LNCaP clone FGC (cell line): Measurements from ENCODE around the gene UBE3B.

Experiments used
- DNase-seq: peaks from one replicate; pipeline ENCODE4 v3.0.0-alpha.2; 2011; ENCODE audit warnings: low read depth
- H3K4me3 ChIP-seq: 2 replicates; pipeline ENCODE4 v1.5.1; 2011; ENCODE audit warnings: mild to moderate bottlenecking, low read depth, low read length, control low read depth
- CTCF ChIP-seq: IDR thresholded peaks from 2 replicates; pipeline ENCODE4 v1.5.1; 2012; ENCODE audit warnings: mild to moderate bottlenecking; ENCODE audit not compliant: control insufficient read depth, insufficient read depth; ENCODE audit errors: extremely low read depth

UBE3B gene

GRCh38 chr12:109504068-109504467 is 26.6 kb downstream of the UBE3B start:
- TF ChIP-seq CTCF, result no peak
- no peak overlapping the region for H3K4me3 ChIP-seq
- no peak for DNase-seq

GRCh38 chr12:109510196-109510595 is 32.8 kb downstream of the UBE3B start:
- DNase-seq, result no peak
- no peak for TF ChIP-seq CTCF
- H3K4me3 ChIP-seq, result no peak overlapping the region

GRCh38 chr12:109512608-109513007 is 35.2 kb downstream of the UBE3B start:
- no peak for DNase-seq
- TF ChIP-seq CTCF, result no peak
- H3K4me3 ChIP-seq, result no peak overlapping the region

- H3K4me3 ChIP-seq, result no peak overlapping the region
- TF ChIP-seq CTCF, result no peak
- DNase-seq, result no peak
Observed at GRCh38 chr12:109513051-109513450, 35.6 kb downstream of the UBE3B start.

GRCh38 chr12:109513977-109514376 is 36.5 kb downstream of the UBE3B start:
- no peak for DNase-seq
- TF ChIP-seq CTCF, result no peak
- no peak overlapping the region for H3K4me3 ChIP-seq

- DNase-seq, result no peak
- TF ChIP-seq CTCF, result no peak
Observed at GRCh38 chr12:109517619-109518018, 40.2 kb downstream of the UBE3B start.

GRCh38 chr12:109518820-109519665 is 41.6 kb downstream of the UBE3B start:
- TF ChIP-seq CTCF, result peak; percentile 87
- peak; percentile 4 for DNase-seq
- no peak overlapping the region for H3K4me3 ChIP-seq

More at GRCh38 chr12:109517619-109518018, 40.2 kb downstream of the UBE3B start:
- H3K4me3 ChIP-seq, result no peak overlapping the region
